ENCODE data around the gene UAP1.
"Not testable (repeated sequence)": the region's sequence is repeated elsewhere in the genome, so short reads cannot be mapped to it uniquely, and the experiment has no call there.

UAP1 gene

GRCh38 chr1:162564762-162565218 is 3.3 kb downstream of the UAP1 start:
- H3K4me3 ChIP-seq (ENCODE audit: low read depth, low read length) = no peak overlapping the region

GRCh38 chr1:162565460-162565859 is 3.9 kb downstream of the UAP1 start:
- no peak overlapping the region for H3K4me3 ChIP-seq (ENCODE audit: low read depth, low read length)

- no peak overlapping the region for H3K4me3 ChIP-seq (ENCODE audit: low read depth, low read length)
These were observed 5.3 kb downstream of the UAP1 start for GRCh38 chr1:162566870-162567269.

GRCh38 chr1:162568802-162569201 is 7.3 kb downstream of the UAP1 start:
- H3K4me3 ChIP-seq (ENCODE audit: low read depth, low read length) = no peak overlapping the region

- H3K4me3 ChIP-seq (ENCODE audit: low read depth, low read length) = no peak overlapping the region
These were observed 9.2 kb downstream of the UAP1 start for GRCh38 chr1:162570718-162571117.

GRCh38 chr1:162571121-162571520 is 9.6 kb downstream of the UAP1 start:
- H3K4me3 ChIP-seq (ENCODE audit: low read depth, low read length) = not testable (repeated sequence)

- H3K4me3 ChIP-seq (ENCODE audit: low read depth, low read length) = no peak overlapping the region
These were observed 10.2 kb downstream of the UAP1 start for GRCh38 chr1:162571696-162572095.

- H3K4me3 ChIP-seq (ENCODE audit: low read depth, low read length) = no peak overlapping the region
These were observed 11.6 kb downstream of the UAP1 start for GRCh38 chr1:162573136-162573535.

GRCh38 chr1:162578071-162578700 is 16.7 kb downstream of the UAP1 start:
- no peak overlapping the region for H3K4me3 ChIP-seq (ENCODE audit: low read depth, low read length)

GRCh38 chr1:162578936-162579335 is 17.4 kb downstream of the UAP1 start:
- H3K4me3 ChIP-seq (ENCODE audit: low read depth, low read length) = no peak overlapping the region

GRCh38 chr1:162580308-162580707 is 18.8 kb downstream of the UAP1 start:
- no peak overlapping the region for H3K4me3 ChIP-seq (ENCODE audit: low read depth, low read length)

- H3K4me3 ChIP-seq (ENCODE audit: low read depth, low read length) = not testable (repeated sequence)
These were observed 21.4 kb downstream of the UAP1 start for GRCh38 chr1:162582901-162583300.

GRCh38 chr1:162585101-162585500 is 23.6 kb downstream of the UAP1 start:
- not testable (repeated sequence) for H3K4me3 ChIP-seq (ENCODE audit: low read depth, low read length)

GRCh38 chr1:162587347-162587746 is 25.8 kb downstream of the UAP1 start:
- no peak overlapping the region for H3K4me3 ChIP-seq (ENCODE audit: low read depth, low read length)

GRCh38 chr1:162587761-162588260 is 26.3 kb downstream of the UAP1 start:
- H3K4me3 ChIP-seq (ENCODE audit: low read depth, low read length) = no peak overlapping the region

- no peak overlapping the region for H3K4me3 ChIP-seq (ENCODE audit: low read depth, low read length)
These were observed 28.6 kb downstream of the UAP1 start for GRCh38 chr1:162590101-162590500.

- H3K4me3 ChIP-seq (ENCODE audit: low read depth, low read length) = no peak overlapping the region
These were observed 29.2 kb downstream of the UAP1 start for GRCh38 chr1:162590686-162591085.

GRCh38 chr1:162596514-162597170 is 35.1 kb downstream of the UAP1 start:
- H3K4me3 ChIP-seq (ENCODE audit: low read depth, low read length) = no peak overlapping the region

- no peak overlapping the region for H3K4me3 ChIP-seq (ENCODE audit: low read depth, low read length)
These were observed 37.9 kb downstream of the UAP1 start for GRCh38 chr1:162599451-162599850.

GRCh38 chr1:162603117-162603516 is 41.6 kb downstream of the UAP1 start:
- H3K4me3 ChIP-seq (ENCODE audit: low read depth, low read length) = not testable (repeated sequence)

- no peak overlapping the region for H3K4me3 ChIP-seq (ENCODE audit: low read depth, low read length)
These were observed 43.9 kb downstream of the UAP1 start for GRCh38 chr1:162605225-162605927.

- no peak overlapping the region for H3K4me3 ChIP-seq (ENCODE audit: low read depth, low read length)
These were observed 47.8 kb downstream of the UAP1 start for GRCh38 chr1:162609306-162609705.

All from iPS-11a (cell line).